BLaER1 treated with 17β-estradiol and CSF1 and Interleukin-3, amounts not matched to agents 10 nM and 100 nM (cell line): Measurements from ENCODE around the gene DVL2.

Source experiments
- H3K27ac ChIP-seq, 11 experiments: shearing (Covaris generic); formaldehyde crosslinking; 2 replicates each; pipeline ENCODE4 v1.8.1; 2022
- H3K27me3 ChIP-seq, 11 experiments: shearing (Covaris generic); formaldehyde crosslinking; 2 replicates each; pipeline ENCODE4 v1.8.1; 2022
- H3K36me3 ChIP-seq, 11 experiments: shearing (Covaris generic); formaldehyde crosslinking; 2 replicates each; pipeline ENCODE4 v1.8.1; 2022
- H3K4me1 ChIP-seq, 10 experiments: shearing (Covaris generic); formaldehyde crosslinking; 2 replicates each; pipeline ENCODE4 v1.8.1; 2022
- H3K4me2 ChIP-seq, 11 experiments: shearing (Covaris generic); formaldehyde crosslinking; 2 replicates each; pipeline ENCODE4 v1.8.1; 2022
- H3K4me3 ChIP-seq, 10 experiments: shearing (Covaris generic); formaldehyde crosslinking; 2 replicates each; pipeline ENCODE4 v1.8.1; 2022
- H3K9ac ChIP-seq, 11 experiments: shearing (Covaris generic); formaldehyde crosslinking; 2 replicates each; pipeline ENCODE4 v1.8.1; 2022
- H3K9me3 ChIP-seq, 11 experiments: shearing (Covaris generic); formaldehyde crosslinking; replicated peaks in 1 of 11; 2 replicates each; pipeline ENCODE4 v1.8.1; 2022
- H4K20me1 ChIP-seq, 11 experiments: shearing (Covaris generic); formaldehyde crosslinking; 2 replicates each; pipeline ENCODE4 v1.8.1; 2022
- Cebpa-rat ChIP-seq, 11 experiments: shearing (Covaris generic); IDR thresholded peaks; 2 replicates each; pipeline ENCODE4 v1.8.1; 2022

The DVL2 gene

GRCh38 chr17:7216242-7217112, 17.8 kb downstream of the DVL2 start:
- peak overlapping the region in 10 of 11 experiments; percentile 35 to 74 (median 60); a peak in 19 of 22 replicates for H3K27ac ChIP-seq
- peaks cover under 1 to 7% (median 4%) of the 10 kb centered on the region in 11 experiments; a peak in 17 of 22 replicates for H3K36me3 ChIP-seq
- peaks cover 13 to 66% (median 40%) of the 10 kb centered on the region in 11 experiments; a peak in 20 of 22 replicates for H4K20me1 ChIP-seq
- H3K4me3 ChIP-seq: peak overlapping the region; percentile 57 to 82 (median 70)
- H3K9ac ChIP-seq: peak overlapping the region; percentile 68 to 82 (median 80)
- peak overlapping the region; percentile 94 to 100 (median 99) for H3K4me2 ChIP-seq
- H3K9me3 ChIP-seq: no peaks in the 10 kb centered on the region
- H3K4me1 ChIP-seq: peaks cover 60 to 81% (median 73%) of the 10 kb centered on the region in 10 experiments
- TF ChIP-seq Cebpa-rat (IDR thresholded peaks at IDR 0.05): no peak
- no peaks in the 10 kb centered on the region for H3K27me3 ChIP-seq

- Histone ChIP-seq H3K9ac (peak overlapping the region; percentile 68 to 82 (median 80)), H3K9me3 (no peaks in the 10 kb centered on the region), H3K27me3 (no peaks in the 10 kb centered on the region), H3K4me2 (peak overlapping the region; percentile 94 to 100 (median 99)), H3K36me3 (peaks cover 0 to 4% (median 0%) of the 10 kb centered on the region in 11 experiments; a peak in 1 of 22 replicates), H3K4me1 (peaks cover 53 to 78% (median 69%) of the 10 kb centered on the region in 10 experiments), H4K20me1 (peaks cover 12 to 65% (median 37%) of the 10 kb centered on the region in 11 experiments; a peak in 20 of 22 replicates), H3K27ac (peak overlapping the region in 9 of 11 experiments; percentile 60 to 87 (median 80); a peak in 18 of 22 replicates), H3K4me3 (peak overlapping the region; percentile 57 to 82 (median 70))
- TF ChIP-seq Cebpa-rat (IDR thresholded peaks at IDR 0.05): no peak
Observed at GRCh38 chr17:7215652-7216180, 18.6 kb downstream of the DVL2 start.

GRCh38 chr17:7215136-7215638, 19.1 kb downstream of the DVL2 start:
- Histone ChIP-seq H3K27ac (peak overlapping the region in 9 of 11 experiments; percentile 60 to 87 (median 80); a peak in 19 of 22 replicates), H3K36me3 (peaks cover 0 to 7% (median 0%) of the 10 kb centered on the region in 11 experiments; a peak in 3 of 22 replicates), H3K9me3 (no peaks in the 10 kb centered on the region), H4K20me1 (peaks cover 16 to 65% (median 42%) of the 10 kb centered on the region in 11 experiments; a peak in 19 of 22 replicates), H3K9ac (peak overlapping the region; percentile 28 to 79 (median 71); a peak in 20 of 22 replicates), H3K27me3 (no peaks in the 10 kb centered on the region), H3K4me3 (peak overlapping the region; percentile 53 to 82 (median 64)), H3K4me1 (peaks cover 54 to 73% (median 67%) of the 10 kb centered on the region in 10 experiments), H3K4me2 (peak overlapping the region; percentile 94 to 100 (median 99))
- TF ChIP-seq Cebpa-rat (IDR thresholded peaks at IDR 0.05): no peak

GRCh38 chr17:7214300-7215135, 19.8 kb downstream of the DVL2 start:
- Histone ChIP-seq H3K9me3 (no peaks in the 10 kb centered on the region), H3K9ac (peak overlapping the region; percentile 58 to 79 (median 71); a peak in 21 of 22 replicates), H3K4me1 (peaks cover 58 to 73% (median 66%) of the 10 kb centered on the region in 10 experiments), H3K27ac (peak overlapping the region; percentile 38 to 87 (median 80); a peak in 21 of 22 replicates), H3K4me3 (peak overlapping the region; percentile 53 to 82 (median 64)), H3K27me3 (no peaks in the 10 kb centered on the region), H3K4me2 (peak overlapping the region; percentile 94 to 100 (median 99)), H4K20me1 (peaks cover 16 to 69% (median 48%) of the 10 kb centered on the region in 11 experiments; a peak in 19 of 22 replicates), H3K36me3 (peaks cover 0 to 10% (median 0%) of the 10 kb centered on the region in 11 experiments; a peak in 4 of 22 replicates)
- TF ChIP-seq Cebpa-rat (IDR thresholded peaks at IDR 0.05): no peak

GRCh38 chr17:7213895-7214299, 20.4 kb downstream of the DVL2 start:
- peaks cover 58 to 73% (median 62%) of the 10 kb centered on the region in 10 experiments for H3K4me1 ChIP-seq
- H3K4me2 ChIP-seq: peak overlapping the region; percentile 79 to 100 (median 99)
- no peaks in the 10 kb centered on the region for H3K9me3 ChIP-seq
- no peaks in the 10 kb centered on the region for H3K27me3 ChIP-seq
- H3K36me3 ChIP-seq: peaks cover 0 to 16% (median 0%) of the 10 kb centered on the region in 11 experiments; a peak in 6 of 22 replicates
- H3K27ac ChIP-seq: peak overlapping the region; percentile 38 to 87 (median 80); a peak in 21 of 22 replicates
- peak overlapping the region; percentile 52 to 82 (median 64) for H3K4me3 ChIP-seq
- TF ChIP-seq Cebpa-rat (IDR thresholded peaks at IDR 0.05): peak in 2 of 11 experiments; percentile 33 to 50; a peak in 3 of 22 replicates
- H4K20me1 ChIP-seq: peaks cover 16 to 76% (median 55%) of the 10 kb centered on the region in 11 experiments; a peak in 19 of 22 replicates
- peak overlapping the region in 10 of 11 experiments; percentile 58 to 79 (median 72); a peak in 21 of 22 replicates for H3K9ac ChIP-seq

GRCh38 chr17:7211491-7212273, 22.6 kb downstream of the DVL2 start:
- peaks cover 44 to 75% (median 65%) of the 10 kb centered on the region in 10 experiments for H3K4me1 ChIP-seq
- no peaks in the 10 kb centered on the region for H3K9me3 ChIP-seq
- H3K36me3 ChIP-seq: peaks cover 0 to 25% (median 0%) of the 10 kb centered on the region in 11 experiments; a peak in 6 of 22 replicates
- peak overlapping the region in 7 of 11 experiments; percentile 20 to 46 (median 36); a peak in 9 of 22 replicates for H3K9ac ChIP-seq
- TF ChIP-seq Cebpa-rat (IDR thresholded peaks at IDR 0.05): no peak
- no peaks in the 10 kb centered on the region for H3K27me3 ChIP-seq
- no peak overlapping the region for H3K4me3 ChIP-seq
- H3K4me2 ChIP-seq: peak overlapping the region; percentile 21 to 99 (median 63); a peak in 21 of 22 replicates
- peak overlapping the region in 2 of 11 experiments; percentile 25 to 45; a peak in 2 of 22 replicates for H3K27ac ChIP-seq
- peaks cover 20 to 97% (median 71%) of the 10 kb centered on the region in 11 experiments; a peak in 19 of 22 replicates for H4K20me1 ChIP-seq
